HepG2 (cell line): Measurements from ENCODE around the gene GUSB. TPM values are rescaled to one million over a fixed set of nuclear protein-coding genes. Genes with fewer than 3 reads are reported as not detected.

ENCODE experiments used
- EED ChIP-seq: sonication (generic); formaldehyde crosslinking; IDR thresholded peaks from 2 replicates; pipeline ENCODE4 v1.5.0; 2020; ENCODE audit warnings: mild to moderate bottlenecking, missing genetic modification reagents
- KDM3A ChIP-seq: IDR thresholded peaks from 2 replicates; pipeline ENCODE4 v1.6.1; 2018; ENCODE audit warnings: low read depth, missing compliant biosample characterization
- KDM4B ChIP-seq: sonication (generic); formaldehyde crosslinking; IDR thresholded peaks from 2 replicates; pipeline ENCODE4 v1.4.0; 2020; ENCODE audit warnings: missing genetic modification reagents
- MIER2 ChIP-seq: IDR thresholded peaks from 2 replicates; pipeline ENCODE4 v1.6.1; 2016; ENCODE audit warnings: missing biosample characterization, missing genetic modification reagents
- PHF8 ChIP-seq: sonication (generic); formaldehyde crosslinking; IDR thresholded peaks from 2 replicates; pipeline ENCODE4 v1.5.0; 2020; ENCODE audit warnings: missing genetic modification reagents
- PRDM15 ChIP-seq: sonication (generic); formaldehyde crosslinking; IDR thresholded peaks from 2 replicates; pipeline ENCODE4 v1.4.0; 2020; ENCODE audit warnings: missing genetic modification reagents
- RFX1 ChIP-seq: fragments of 450-650 bp; IDR thresholded peaks from 2 replicates; pipeline ENCODE4 v1.6.1; 2017
- SETDB1 ChIP-seq: sonication (generic); formaldehyde crosslinking; IDR thresholded peaks from 2 replicates; pipeline ENCODE4 v1.5.1; 2020; ENCODE audit warnings: missing genetic modification reagents, mild to moderate bottlenecking, borderline replicate concordance
- SPEN ChIP-seq: sonication (generic); formaldehyde crosslinking; IDR thresholded peaks from 2 replicates; pipeline ENCODE4 v1.5.1; 2020; ENCODE audit warnings: low read depth, mild to moderate bottlenecking, missing genetic modification reagents
- TBL1XR1 ChIP-seq: fragments of 150-350 bp; IDR thresholded peaks from 2 replicates; pipeline ENCODE4 v1.6.1; 2014; ENCODE audit warnings: borderline replicate concordance, low read length; ENCODE audit not compliant: partially characterized antibody
- TSC22D2 ChIP-seq: sonication (generic); formaldehyde crosslinking; IDR thresholded peaks from 2 replicates; pipeline ENCODE4 v1.5.1; 2020; ENCODE audit warnings: missing genetic modification reagents, mild to moderate bottlenecking, borderline replicate concordance
- ZNF281 ChIP-seq: sonication (generic); formaldehyde crosslinking; IDR thresholded peaks from 2 replicates; pipeline ENCODE4 v1.4.0; 2020; ENCODE audit warnings: missing genetic modification reagents, borderline replicate concordance
- ZNF629 ChIP-seq: sonication (generic); formaldehyde crosslinking; conservative IDR thresholded peaks from 2 replicates; pipeline ENCODE4 v1.5.0; 2020; ENCODE audit warnings: missing genetic modification reagents
- ZNF713 ChIP-seq: sonication (generic); formaldehyde crosslinking; IDR thresholded peaks from 2 replicates; pipeline ENCODE4 v1.4.0; 2020; ENCODE audit warnings: mild to moderate bottlenecking, missing genetic modification reagents
- ZNF773 ChIP-seq: sonication (generic); formaldehyde crosslinking; IDR thresholded peaks from 2 replicates; pipeline ENCODE4 v1.4.0; 2020; ENCODE audit warnings: missing genetic modification reagents, borderline replicate concordance
- polyA plus RNA-seq, 8 experiments: library from polyadenylated mRNA; depleted of rRNA in 3 of 8; stranded (reverse) in 7 of 8; unstranded in 1 of 8; fragments of >200 nt; fragmentation: Illumina TruSeq in 4 of 8; extraction: Trizol in 4 of 8; gene quantifications; 2 replicates each; pipeline versions ENCODE4 v1.2.1 to v1.2.3, GENCODE V29; 2011 to 2016; ENCODE audit warnings: low read depth in 4 of 8, missing spikeins in 1 of 8, mixed read lengths in 1 of 8; ENCODE audit not compliant: insufficient read depth in 1 of 8
- total RNA-seq, 5 experiments: library from RNA; depleted of rRNA; stranded (reverse); fragments of >200 nt; fragmentation: Illumina TruSeq; extraction: Trizol; gene quantifications; 2 replicates each; pipeline ENCODE4 v1.2.3, GENCODE V29; 2016; ENCODE audit warnings: low read depth in 1 of 5
- TF ChIP-seq, protein P1 (sequence below): sonication (generic); formaldehyde crosslinking; IDR thresholded peaks from 2 replicates; pipeline ENCODE4 v1.8.1; 2023; ENCODE audit warnings: missing genetic modification reagents, mild to moderate bottlenecking, borderline replicate concordance
- TF ChIP-seq, protein P2 (sequence below): sonication (generic); formaldehyde crosslinking; IDR thresholded peaks from 2 replicates; pipeline ENCODE4 v1.5.0; 2020; ENCODE audit warnings: mild to moderate bottlenecking, missing genetic modification reagents, moderate library complexity
- TF ChIP-seq, protein P3 (sequence below): sonication (generic); formaldehyde crosslinking; IDR thresholded peaks from 2 replicates; pipeline ENCODE4 v1.4.0; 2020; ENCODE audit warnings: mild to moderate bottlenecking, missing genetic modification reagents

The GUSB gene
- total and polyA plus RNA-seq, 2 of the 13 experiments (the other 11 are each of a cell fraction or from before 2014, with no cell fraction given), result 18.8 to 60.0 TPM

GRCh38 chr7:65981965-65982792 lies at the start of gene GUSB (continued):
- TF ChIP-seq, protein P1, sequence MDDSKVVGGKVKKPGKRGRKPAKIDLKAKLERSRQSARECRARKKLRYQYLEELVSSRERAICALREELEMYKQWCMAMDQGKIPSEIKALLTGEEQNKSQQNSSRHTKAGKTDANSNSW (CRISPR knock-in tag), result 0 out of 2 replicates have a peak, but pooled peaks have one; percentile 63
- TF ChIP-seq MIER2 (CRISPR knock-in tag) (peak; percentile 74), TBL1XR1 (no peak), ZNF773 (0 out of 2 replicates have a peak, but pooled peaks have one; percentile 66), EED (CRISPR knock-in tag) (peak; percentile 88), ZNF629 (CRISPR knock-in tag) (no peak; the same call in 1 of the 2 replicates), ZNF713 (CRISPR knock-in tag) (0 out of 2 replicates have a peak, but pooled peaks have one; percentile 67), ZNF281 (peak; percentile 42; the same call in 1 of the 2 replicates), KDM4B (0 out of 2 replicates have a peak, but pooled peaks have one; percentile 26), PHF8 (CRISPR knock-in tag) (peak; percentile 96), SETDB1 (CRISPR knock-in tag) (no peak), PRDM15 (peak; percentile 77; the same call in 1 of the 2 replicates), KDM3A (CRISPR knock-in tag) (peak; percentile 97), TSC22D2 (peak; percentile 91), SPEN (CRISPR knock-in tag) (peak; percentile 98), RFX1 (no peak)
- TF ChIP-seq, protein P2, sequence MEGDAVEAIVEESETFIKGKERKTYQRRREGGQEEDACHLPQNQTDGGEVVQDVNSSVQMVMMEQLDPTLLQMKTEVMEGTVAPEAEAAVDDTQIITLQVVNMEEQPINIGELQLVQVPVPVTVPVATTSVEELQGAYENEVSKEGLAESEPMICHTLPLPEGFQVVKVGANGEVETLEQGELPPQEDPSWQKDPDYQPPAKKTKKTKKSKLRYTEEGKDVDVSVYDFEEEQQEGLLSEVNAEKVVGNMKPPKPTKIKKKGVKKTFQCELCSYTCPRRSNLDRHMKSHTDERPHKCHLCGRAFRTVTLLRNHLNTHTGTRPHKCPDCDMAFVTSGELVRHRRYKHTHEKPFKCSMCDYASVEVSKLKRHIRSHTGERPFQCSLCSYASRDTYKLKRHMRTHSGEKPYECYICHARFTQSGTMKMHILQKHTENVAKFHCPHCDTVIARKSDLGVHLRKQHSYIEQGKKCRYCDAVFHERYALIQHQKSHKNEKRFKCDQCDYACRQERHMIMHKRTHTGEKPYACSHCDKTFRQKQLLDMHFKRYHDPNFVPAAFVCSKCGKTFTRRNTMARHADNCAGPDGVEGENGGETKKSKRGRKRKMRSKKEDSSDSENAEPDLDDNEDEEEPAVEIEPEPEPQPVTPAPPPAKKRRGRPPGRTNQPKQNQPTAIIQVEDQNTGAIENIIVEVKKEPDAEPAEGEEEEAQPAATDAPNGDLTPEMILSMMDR (CRISPR knock-in tag), result peak; percentile 7; the same call in 1 of the 2 replicates
- TF ChIP-seq, protein P3, sequence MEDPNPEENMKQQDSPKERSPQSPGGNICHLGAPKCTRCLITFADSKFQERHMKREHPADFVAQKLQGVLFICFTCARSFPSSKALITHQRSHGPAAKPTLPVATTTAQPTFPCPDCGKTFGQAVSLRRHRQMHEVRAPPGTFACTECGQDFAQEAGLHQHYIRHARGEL (CRISPR knock-in tag), result no peak
